ENCODE measurements around the gene ZAP70. TPM values are rescaled to one million over a fixed set of nuclear protein-coding genes. Genes with fewer than 3 reads are reported as not detected.

Gene ZAP70
- total RNA-seq, 1 donor from 2014 or later: 2.8 TPM

- Mint-ChIP-seq H3K36me3 (ENCODE audit: low read depth) (peaks cover 24% of the 10 kb centered on the region), H3K27me3 (ENCODE audit: low read depth) (no peaks in the 10 kb centered on the region), H3K27ac (ENCODE audit: unreplicated experiment) (no peak overlapping the region), H3K4me1 (no peaks in the 10 kb centered on the region), H3K4me3 (no peak overlapping the region), H3K9me3 (no peaks in the 10 kb centered on the region)
- no peak for TF ChIP-seq CTCF (conservative IDR thresholded peaks at IDR 0.05)
- no peak for DNase-seq (ENCODE audit: low read depth, low spot score)
Measured at GRCh38 chr2:97788986-97789644, 75.7 kb downstream of the ZAP70 start.

Other genes with a start within 250 kb of the ZAP70 start
- 33.5 and 34.2 TPM in 2 replicates for gene ANKRD36B, start 123.7 kb upstream of the ZAP70 start, total RNA-seq
- gene COX5B, start 67.5 kb upstream of the ZAP70 start, total RNA-seq: 142 TPM in 2 replicates
- 62.6 and 63.4 TPM in 2 replicates for gene ACTR1B, start 49.5 kb upstream of the ZAP70 start, total RNA-seq
- 10.3 and 12.5 TPM in 2 replicates for gene C2orf92, start 43.9 kb upstream of the ZAP70 start, total RNA-seq

Measured in neural crest cell (in vitro differentiated cells).